Panc1 (cell line): ENCODE data around the gene RERGL. TPM values are rescaled to one million over a fixed set of nuclear protein-coding genes. Genes with fewer than 3 reads are reported as not detected.

Source experiments
- ATAC-seq: fragments of 200-7000 bp; cut with Tn5 transposase; 2 replicates; pipeline ENCODE4 v1.9.1; 2020; ENCODE audit warnings: mild to moderate bottlenecking, moderate library complexity
- BruUV-seq: library from RNA; stranded (reverse); fragments of 400-500 nt; replicated peaks from 2 replicates; lab custom pipeline; 2021; lab: Mats Ljungman, UMichigan
- CTCF ChIA-PET: fragments of 300-600 bp; sonication (Branson Sonifier 250); formaldehyde crosslinking; loops from one replicate; lab custom pipeline; 2022; ENCODE audit warnings: antibody characterized with exemption; lab: Charles Lee
- POLR2A ChIA-PET: fragments of 300-600 bp; sonication (Branson Sonifier 250); formaldehyde crosslinking; loops from one replicate; lab custom pipeline; 2022; ENCODE audit warnings: antibody characterized with exemption; lab: Charles Lee
- DNase-seq: peaks from one replicate; pipeline ENCODE4 v3.0.0-alpha.2; 2010; ENCODE audit warnings: low read depth, low spot score
- H3K27ac ChIP-seq: 2 replicates; pipeline ENCODE4 v1.5.1; 2011; ENCODE audit warnings: mild to moderate bottlenecking, low read length, inconsistent platforms
- H3K27me3 ChIP-seq: fragments of 200-500 bp; sonication (Bioruptor generic); 2 replicates; pipeline ENCODE4 v1.6.0; 2014; ENCODE audit warnings: low read length, inconsistent platforms; ENCODE audit not compliant: control insufficient read depth, insufficient read depth
- H3K36me3 ChIP-seq: fragments of 200-500 bp; sonication (Bioruptor generic); 2 replicates; pipeline ENCODE4 v1.5.1; 2014; ENCODE audit warnings: inconsistent platforms, mild to moderate bottlenecking, low read length, moderate library complexity; ENCODE audit not compliant: control insufficient read depth, insufficient read depth
- H3K4me1 ChIP-seq: 2 replicates; pipeline ENCODE4 v1.5.1; 2011; ENCODE audit warnings: inconsistent platforms, mild to moderate bottlenecking, low read length, moderate library complexity; ENCODE audit not compliant: control insufficient read depth, insufficient read depth
- H3K4me3 ChIP-seq, 2 experiments: 2 replicates each; pipeline ENCODE4 v1.5.1; 2011 to 2012; ENCODE audit warnings: low read depth in 2 of 2, low read length in 2 of 2, mild to moderate bottlenecking in 2 of 2, inconsistent platforms in 1 of 2, moderate library complexity in 1 of 2
- H3K9me3 ChIP-seq: fragments of 200-500 bp; sonication (Bioruptor generic); 2 replicates; pipeline ENCODE4 v1.5.1; 2014; ENCODE audit warnings: low read depth, mild to moderate bottlenecking, inconsistent platforms, low read length, moderate library complexity; ENCODE audit not compliant: control insufficient read depth, insufficient read depth
- POLR2AphosphoS5 ChIP-seq: IDR thresholded peaks from 2 replicates; pipeline ENCODE4 v1.6.1; 2012; ENCODE audit warnings: mild to moderate bottlenecking, low read depth, low read length, moderate library complexity
- SIN3A ChIP-seq: IDR thresholded peaks from 2 replicates; pipeline ENCODE4 v1.6.1; 2012; ENCODE audit warnings: low read depth, mild to moderate bottlenecking, low read length, moderate library complexity, borderline replicate concordance; ENCODE audit not compliant: insufficient read depth
- TCF7L2 ChIP-seq: IDR thresholded peaks from 2 replicates; pipeline ENCODE4 v1.6.1; 2011; ENCODE audit warnings: mild to moderate bottlenecking, low read depth, low read length, inconsistent platforms
- in situ Hi-C: cut with HindIII; loops from 2 replicates; pipeline ENCODE4 v1.10.0; 2016; ENCODE audit warnings: low sequenced_read_pairs, low pct_unique_long_range_greater_than_20kb
- intact Hi-C: fragments of 100-400 bp; cut with micrococcal nuclease; formaldehyde crosslinking; loops from one replicate; pipeline ENCODE4 v1.10.0; 2022; ENCODE audit not compliant: unreplicated experiment
- total RNA-seq: library from RNA; stranded (reverse); gene quantifications from one replicate; pipeline ENCODE4 v1.2.1, GENCODE V29; 2021; ENCODE audit not compliant: unreplicated experiment
- TF ChIP-seq, protein P1 (sequence below): fragments of 450-650 bp; IDR thresholded peaks from 2 replicates; pipeline ENCODE4 v1.5.1; 2017; ENCODE audit warnings: mild to moderate bottlenecking
- TF ChIP-seq, protein P2 (sequence below), 2 experiments: IDR thresholded peaks; 2 replicates each; pipeline ENCODE4 v1.6.1; 2011 to 2012; ENCODE audit warnings: low read depth in 2 of 2, control low read depth in 1 of 2, low read length in 1 of 2, mild to moderate bottlenecking in 1 of 2, moderate library complexity in 1 of 2; ENCODE audit not compliant: insufficient read depth in 1 of 2

Gene RERGL
- total RNA-seq, 1 experiment from 2014 or later: not detected

DNA sequence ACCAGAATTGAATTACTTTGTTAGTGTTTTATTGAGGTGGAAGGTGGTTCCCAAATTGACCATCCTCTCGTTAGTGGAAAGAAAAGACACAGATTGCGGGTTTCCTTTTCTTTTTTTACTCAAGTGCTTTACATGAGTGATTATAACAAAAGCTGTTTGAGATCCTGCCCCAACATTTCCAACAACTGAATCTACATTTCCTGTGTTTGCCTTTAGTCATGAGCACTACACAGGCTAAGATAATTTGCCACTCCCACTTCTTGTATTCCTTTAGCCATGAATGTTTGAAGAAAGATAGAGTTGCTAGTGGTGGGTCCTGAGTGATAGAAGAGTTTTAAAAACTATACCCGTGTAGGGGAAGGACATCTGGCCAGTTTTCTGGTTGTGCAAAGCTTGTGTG is 16.0 kb downstream of the RERGL start:
- ATAC-seq (no peak), DNase-seq (no peak)
- ChIA-PET CTCF (no interaction called here), POLR2A (no interaction called here)
- H3K27ac ChIP-seq: no peak overlapping the region
- no peaks in the 10 kb centered on the region for H3K9me3 ChIP-seq
- no peak for TF ChIP-seq POLR2AphosphoS5
- TF ChIP-seq SIN3A: no peak
- TF ChIP-seq, protein P1, sequence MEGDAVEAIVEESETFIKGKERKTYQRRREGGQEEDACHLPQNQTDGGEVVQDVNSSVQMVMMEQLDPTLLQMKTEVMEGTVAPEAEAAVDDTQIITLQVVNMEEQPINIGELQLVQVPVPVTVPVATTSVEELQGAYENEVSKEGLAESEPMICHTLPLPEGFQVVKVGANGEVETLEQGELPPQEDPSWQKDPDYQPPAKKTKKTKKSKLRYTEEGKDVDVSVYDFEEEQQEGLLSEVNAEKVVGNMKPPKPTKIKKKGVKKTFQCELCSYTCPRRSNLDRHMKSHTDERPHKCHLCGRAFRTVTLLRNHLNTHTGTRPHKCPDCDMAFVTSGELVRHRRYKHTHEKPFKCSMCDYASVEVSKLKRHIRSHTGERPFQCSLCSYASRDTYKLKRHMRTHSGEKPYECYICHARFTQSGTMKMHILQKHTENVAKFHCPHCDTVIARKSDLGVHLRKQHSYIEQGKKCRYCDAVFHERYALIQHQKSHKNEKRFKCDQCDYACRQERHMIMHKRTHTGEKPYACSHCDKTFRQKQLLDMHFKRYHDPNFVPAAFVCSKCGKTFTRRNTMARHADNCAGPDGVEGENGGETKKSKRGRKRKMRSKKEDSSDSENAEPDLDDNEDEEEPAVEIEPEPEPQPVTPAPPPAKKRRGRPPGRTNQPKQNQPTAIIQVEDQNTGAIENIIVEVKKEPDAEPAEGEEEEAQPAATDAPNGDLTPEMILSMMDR: no peak
- TF ChIP-seq, protein P2, sequence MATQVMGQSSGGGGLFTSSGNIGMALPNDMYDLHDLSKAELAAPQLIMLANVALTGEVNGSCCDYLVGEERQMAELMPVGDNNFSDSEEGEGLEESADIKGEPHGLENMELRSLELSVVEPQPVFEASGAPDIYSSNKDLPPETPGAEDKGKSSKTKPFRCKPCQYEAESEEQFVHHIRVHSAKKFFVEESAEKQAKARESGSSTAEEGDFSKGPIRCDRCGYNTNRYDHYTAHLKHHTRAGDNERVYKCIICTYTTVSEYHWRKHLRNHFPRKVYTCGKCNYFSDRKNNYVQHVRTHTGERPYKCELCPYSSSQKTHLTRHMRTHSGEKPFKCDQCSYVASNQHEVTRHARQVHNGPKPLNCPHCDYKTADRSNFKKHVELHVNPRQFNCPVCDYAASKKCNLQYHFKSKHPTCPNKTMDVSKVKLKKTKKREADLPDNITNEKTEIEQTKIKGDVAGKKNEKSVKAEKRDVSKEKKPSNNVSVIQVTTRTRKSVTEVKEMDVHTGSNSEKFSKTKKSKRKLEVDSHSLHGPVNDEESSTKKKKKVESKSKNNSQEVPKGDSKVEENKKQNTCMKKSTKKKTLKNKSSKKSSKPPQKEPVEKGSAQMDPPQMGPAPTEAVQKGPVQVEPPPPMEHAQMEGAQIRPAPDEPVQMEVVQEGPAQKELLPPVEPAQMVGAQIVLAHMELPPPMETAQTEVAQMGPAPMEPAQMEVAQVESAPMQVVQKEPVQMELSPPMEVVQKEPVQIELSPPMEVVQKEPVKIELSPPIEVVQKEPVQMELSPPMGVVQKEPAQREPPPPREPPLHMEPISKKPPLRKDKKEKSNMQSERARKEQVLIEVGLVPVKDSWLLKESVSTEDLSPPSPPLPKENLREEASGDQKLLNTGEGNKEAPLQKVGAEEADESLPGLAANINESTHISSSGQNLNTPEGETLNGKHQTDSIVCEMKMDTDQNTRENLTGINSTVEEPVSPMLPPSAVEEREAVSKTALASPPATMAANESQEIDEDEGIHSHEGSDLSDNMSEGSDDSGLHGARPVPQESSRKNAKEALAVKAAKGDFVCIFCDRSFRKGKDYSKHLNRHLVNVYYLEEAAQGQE (IDR thresholded peaks at IDR 0.05; ENCODE audit: insufficient read depth in 1 of 2, low read depth in 2 of 2, low read length in 1 of 2): no peak
- no peak for TF ChIP-seq TCF7L2
- no peak overlapping the region for H3K4me3 ChIP-seq
- no peaks in the 10 kb centered on the region for H3K4me1 ChIP-seq
- no TSS peak for BruUV-seq
- intact Hi-C loops: no loop called here
- H3K36me3 ChIP-seq: no peaks in the 10 kb centered on the region
- in situ Hi-C loops: no loop called here
- no peaks in the 10 kb centered on the region for H3K27me3 ChIP-seq

- POLR2A ChIA-PET: no interaction called here
These were observed 17.3 kb downstream of the RERGL start for GRCh38 chr12:18072723-18073122.

More at GRCh38 chr12:18072723-18073122, 17.3 kb downstream of the RERGL start:
- Histone ChIP-seq H3K9me3 (no peaks in the 10 kb centered on the region), H3K4me1 (no peaks in the 10 kb centered on the region), H3K27me3 (no peaks in the 10 kb centered on the region), H3K4me3 (no peak overlapping the region), H3K27ac (no peak overlapping the region), H3K36me3 (no peaks in the 10 kb centered on the region)
- no peak for DNase-seq
- BruUV-seq: no TSS peak
- in situ Hi-C loops (no loop called here), intact Hi-C loops (no loop called here)
- TF ChIP-seq POLR2AphosphoS5: no peak
- no peak for TF ChIP-seq SIN3A
- TF ChIP-seq, protein P1: no peak
- TF ChIP-seq, protein P2 (IDR thresholded peaks at IDR 0.05; ENCODE audit: insufficient read depth in 1 of 2, low read depth in 2 of 2, low read length in 1 of 2): no peak
- TF ChIP-seq TCF7L2: no peak
- ATAC-seq: no peak
- CTCF ChIA-PET: no interaction called here
